ENCODE data around the gene BCL11B. TPM values are rescaled to one million over a fixed set of nuclear protein-coding genes. Genes with fewer than 3 reads are reported as not detected.

The BCL11B gene
- polyA plus RNA-seq, 1 experiment = not detected

- DNase-seq (ENCODE audit: low read depth) = no peak
- CTCF ChIA-PET = interaction anchor here (1.3 kb wide), 1 partner anchor 13 kb away, joined by 3 read pairs; no protein-coding TSS in a partner anchor
- POLR2A ChIA-PET = no interaction called here
- TF ChIP-seq CTCF (IDR thresholded peaks at IDR 0.05; ENCODE audit: insufficient read depth, low read depth, low read length) = no peak
- no peaks in the 10 kb centered on the region for H3K27me3 ChIP-seq (ENCODE audit: control insufficient read depth, insufficient read depth, low read length)
- H3K4me3 ChIP-seq (ENCODE audit: low read depth, low read length) = no peak overlapping the region
- H3K36me3 ChIP-seq (ENCODE audit: control insufficient read depth, insufficient read depth, low read length) = no peaks in the 10 kb centered on the region
Observed at GRCh38 chr14:99177886-99178835, 93.8 kb downstream of the BCL11B start.

GRCh38 chr14:99177046-99177655 lies 94.8 kb downstream of the BCL11B start:
- Histone ChIP-seq H3K36me3 (ENCODE audit: control insufficient read depth, insufficient read depth, low read length) (no peaks in the 10 kb centered on the region), H3K27me3 (ENCODE audit: control insufficient read depth, insufficient read depth, low read length) (no peaks in the 10 kb centered on the region), H3K4me3 (ENCODE audit: low read depth, low read length) (no peak overlapping the region)
- TF ChIP-seq CTCF (IDR thresholded peaks at IDR 0.05; ENCODE audit: insufficient read depth, low read depth, low read length) = no peak
- no peak for DNase-seq (ENCODE audit: low read depth)
- ChIA-PET POLR2A (no interaction called here), CTCF (no interaction called here)

GRCh38 chr14:99176156-99176945 lies 95.6 kb downstream of the BCL11B start:
- TF ChIP-seq CTCF (IDR thresholded peaks at IDR 0.05; ENCODE audit: insufficient read depth, low read depth, low read length) = no peak
- POLR2A ChIA-PET = no interaction called here
- CTCF ChIA-PET = no interaction called here

GRCh38 chr14:99175331-99176155 lies 96.5 kb downstream of the BCL11B start:
- no peak for TF ChIP-seq CTCF (IDR thresholded peaks at IDR 0.05; ENCODE audit: insufficient read depth, low read depth, low read length)
- ChIA-PET CTCF (no interaction called here), POLR2A (no interaction called here)
- no peak for DNase-seq (ENCODE audit: low read depth)
- H3K27me3 ChIP-seq (ENCODE audit: control insufficient read depth, insufficient read depth, low read length) = no peaks in the 10 kb centered on the region
- no peak overlapping the region for H3K4me3 ChIP-seq (ENCODE audit: low read depth, low read length)
- H3K36me3 ChIP-seq (ENCODE audit: control insufficient read depth, insufficient read depth, low read length) = no peaks in the 10 kb centered on the region

More at GRCh38 chr14:99176156-99176945, 95.6 kb downstream of the BCL11B start:
- Histone ChIP-seq H3K4me3 (ENCODE audit: low read depth, low read length) (no peak overlapping the region), H3K27me3 (ENCODE audit: control insufficient read depth, insufficient read depth, low read length) (no peaks in the 10 kb centered on the region), H3K36me3 (ENCODE audit: control insufficient read depth, insufficient read depth, low read length) (no peaks in the 10 kb centered on the region)
- DNase-seq (ENCODE audit: low read depth) = no peak

All from BJ (cell line).